T-helper 1 cell (primary cell): Measurements from ENCODE around the gene HIRA.
"Not testable (repeated sequence)": the region's sequence is repeated elsewhere in the genome, so short reads cannot be mapped to it uniquely, and the experiment has no call there.

Source experiments
- DNase-seq, 5 donors: peaks; one replicate each; pipeline ENCODE4 v3.0.0-alpha.2; 2012 to 2020

Gene HIRA

DNA sequence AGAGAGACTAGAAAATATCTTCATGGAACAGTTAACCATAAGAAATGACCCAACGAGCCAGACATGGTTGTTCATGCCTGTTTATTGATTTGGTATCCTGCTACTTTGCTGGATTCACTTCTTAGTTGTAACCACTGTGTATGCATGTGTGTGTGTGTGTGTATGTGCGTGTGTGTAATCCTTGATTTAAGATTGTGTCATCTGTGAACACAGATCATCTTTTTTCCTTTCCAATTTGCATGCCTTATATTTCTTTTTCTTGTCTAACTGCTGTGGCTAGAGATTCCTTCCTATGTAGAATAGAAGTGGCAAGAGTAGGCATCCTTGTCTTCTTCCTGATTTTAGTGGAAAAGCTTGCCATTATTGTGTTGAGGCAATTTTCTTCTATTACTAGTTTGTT is 123.7 kb downstream of the HIRA start:
- no peak for DNase-seq

DNA sequence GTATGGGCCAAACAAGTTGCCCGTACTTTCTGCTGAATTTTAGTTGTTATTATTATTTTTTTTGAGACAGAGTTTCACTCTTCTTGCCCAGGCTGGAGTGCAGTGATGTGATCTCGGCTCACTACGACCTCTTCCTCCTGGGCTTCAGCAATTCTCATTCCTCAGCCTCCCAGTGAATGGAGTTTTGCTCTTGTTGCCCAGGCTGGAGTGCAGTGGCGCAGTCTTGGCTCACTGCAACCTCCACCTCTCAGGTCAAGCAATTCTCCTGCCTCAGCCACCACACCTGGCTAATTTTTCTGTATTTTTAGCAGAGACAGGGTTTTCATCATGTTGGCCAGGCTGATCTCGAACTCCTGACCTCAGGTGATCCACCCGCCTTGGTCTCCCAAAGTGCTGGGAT is 125.0 kb downstream of the HIRA start:
- not testable (repeated sequence) for DNase-seq

DNA sequence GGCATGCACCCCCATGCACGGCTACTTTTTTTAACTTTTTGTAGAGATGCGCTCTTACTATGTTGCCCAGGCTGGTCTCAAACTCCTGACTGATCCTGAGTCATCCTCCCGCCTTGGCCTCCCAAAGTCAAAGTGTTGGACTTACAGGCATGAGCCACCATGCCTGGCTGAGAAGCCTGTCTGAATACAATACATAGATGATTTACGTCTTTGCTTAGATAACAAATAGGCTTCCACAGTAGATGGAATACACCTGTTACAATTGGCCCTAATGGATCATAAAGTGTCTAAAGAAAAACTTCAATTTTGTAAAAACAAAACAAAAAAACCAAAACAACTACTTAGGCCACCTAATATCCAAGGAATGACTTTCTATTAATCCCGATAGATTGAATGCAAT is 127.0 kb downstream of the HIRA start:
- DNase-seq, result no peak

DNA sequence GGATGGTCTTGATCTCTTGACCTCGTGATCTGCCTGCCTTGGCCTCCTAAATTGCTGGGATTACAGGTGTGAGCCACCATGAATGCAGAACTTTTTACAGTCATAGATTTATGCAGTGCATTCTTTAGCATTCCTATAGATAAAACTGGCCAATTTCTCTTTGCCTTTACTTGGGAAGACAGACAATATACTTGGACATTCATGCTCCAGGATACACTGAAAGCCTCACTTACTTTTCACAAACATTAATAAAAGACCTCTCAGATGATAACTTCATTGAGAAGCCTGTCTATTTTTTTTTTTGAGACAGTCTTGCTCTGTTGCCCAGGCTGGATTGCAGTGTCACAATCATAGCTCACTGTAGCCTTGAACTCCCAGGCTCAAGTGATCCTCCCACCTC is 127.7 kb downstream of the HIRA start:
- no peak for DNase-seq

DNA sequence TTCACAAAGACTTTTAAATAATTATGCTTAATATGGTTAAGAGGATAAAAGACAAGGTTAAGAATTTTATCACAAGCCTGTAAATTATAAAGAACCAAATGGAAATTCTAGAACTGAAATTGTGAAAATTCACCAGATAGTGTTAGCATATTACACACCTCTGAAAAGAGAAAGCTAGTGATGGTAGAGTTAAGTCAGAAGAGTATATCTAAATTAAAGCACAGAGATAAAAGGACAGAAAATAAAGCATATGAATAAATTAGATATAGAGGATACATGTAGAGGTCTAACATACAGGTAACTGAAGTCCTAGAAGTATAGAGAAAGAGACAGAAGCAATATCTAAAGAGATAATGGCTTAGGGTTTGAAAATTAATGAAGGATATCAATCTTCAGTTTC is 135.8 kb downstream of the HIRA start:
- DNase-seq, result no peak

DNA sequence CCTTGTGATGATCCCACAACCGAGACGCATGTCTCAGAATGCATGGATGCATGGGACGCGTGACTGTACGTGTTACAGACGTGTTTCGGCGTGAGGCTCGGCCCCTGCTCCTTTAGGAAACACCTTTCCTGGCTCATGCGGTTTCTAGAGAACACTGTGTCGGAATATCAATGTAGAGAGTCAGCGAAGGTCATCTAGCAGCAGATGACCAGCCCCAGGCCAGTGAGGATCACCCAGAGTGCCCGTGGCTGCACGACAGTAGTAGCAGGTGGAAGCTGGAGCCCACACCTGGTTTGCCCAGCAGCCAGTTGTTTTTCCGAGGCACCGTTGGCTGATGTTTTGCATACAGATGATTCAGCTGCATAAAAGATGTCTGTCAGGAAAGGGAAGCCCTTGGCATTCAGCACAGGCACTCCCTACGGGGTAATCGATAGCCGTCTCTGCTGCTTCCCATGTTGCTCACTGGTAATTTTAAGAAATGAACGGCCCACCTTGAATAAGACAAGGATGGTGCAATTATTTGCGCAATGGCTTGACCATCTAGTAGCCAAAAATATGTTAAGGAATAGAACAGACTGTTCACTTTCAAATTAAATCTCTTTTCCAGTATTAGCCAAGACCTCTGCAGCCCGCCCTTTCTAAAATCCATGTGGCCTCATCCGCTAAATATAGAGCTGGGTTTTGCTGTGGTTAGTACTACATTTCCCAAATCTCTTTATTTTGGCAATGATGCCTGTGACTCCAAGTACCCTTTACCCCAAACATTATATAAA is 138.9 kb downstream of the HIRA start:
- no peak for DNase-seq

DNA sequence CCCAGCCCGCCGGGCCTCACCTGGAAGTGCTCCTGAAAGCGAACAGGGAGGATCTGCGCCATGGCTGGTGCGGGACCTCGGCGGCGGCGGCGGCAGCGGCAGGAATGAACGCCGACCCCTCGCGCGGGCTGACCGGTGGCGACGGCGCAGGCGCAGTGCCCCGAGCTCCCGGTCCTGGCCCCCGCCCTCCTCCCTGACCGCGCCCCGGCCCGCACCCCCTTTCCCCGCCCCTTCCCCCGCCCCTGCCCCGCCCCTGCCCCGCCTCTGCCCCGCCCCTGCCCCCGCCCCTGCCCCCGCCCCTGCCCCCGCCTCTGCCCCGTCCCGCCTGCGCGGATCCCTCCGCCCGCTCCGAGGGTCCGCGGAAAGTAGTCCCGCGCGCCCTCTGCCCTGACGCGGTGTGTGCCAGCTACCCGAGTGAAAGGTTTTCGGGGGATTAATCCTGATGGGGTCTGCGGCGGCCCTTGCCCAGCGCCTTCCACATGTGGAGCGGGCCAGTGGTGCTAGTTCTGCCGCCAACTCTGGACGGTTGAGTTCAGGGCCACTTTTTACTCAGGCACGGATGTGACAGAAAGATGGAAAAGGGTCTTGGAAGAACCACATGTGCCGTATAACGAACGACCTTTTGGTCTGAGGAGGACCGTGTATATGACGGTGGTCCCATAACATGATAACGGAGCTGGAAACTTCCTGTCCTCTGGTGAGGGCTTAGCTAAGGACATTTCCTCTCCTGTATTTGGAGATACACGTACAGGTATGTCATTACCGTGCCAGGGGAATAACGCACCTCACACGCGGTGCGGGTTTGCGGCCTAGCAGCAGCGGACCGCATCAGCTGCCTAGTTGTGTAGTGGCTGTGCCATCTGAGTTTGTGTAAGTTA is 139.7 kb downstream of the HIRA start, which contains the start of gene CLTCL1:
TSS of gene CLTCL1 (minus strand) at position 140 of the 878 bp plus-strand sequence. CDS start at position 62, 78 bp downstream.
- peak; percentile 54 to 76 (median 62) for DNase-seq

DNA sequence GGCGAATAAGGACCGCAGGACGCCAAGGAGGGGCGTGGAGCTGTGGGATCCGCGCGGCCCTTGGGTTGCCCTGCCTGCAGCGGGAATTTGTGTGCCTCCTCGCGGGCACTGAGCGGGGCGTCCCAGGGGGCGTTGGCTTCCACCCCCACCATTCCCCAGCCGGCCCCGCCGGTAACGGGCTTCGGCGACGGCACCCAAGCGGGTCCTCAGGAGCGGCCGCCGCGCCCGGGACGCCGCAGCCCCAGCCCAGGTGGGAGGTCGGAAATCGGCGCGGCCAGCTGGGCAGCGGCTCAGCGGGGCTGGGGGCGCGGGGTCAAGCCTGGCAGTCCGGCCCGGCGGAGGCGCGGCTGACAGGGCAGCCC is 140.3 kb downstream of the HIRA start:
- DNase-seq, result peak; percentile 4 to 29 (median 17)

DNA sequence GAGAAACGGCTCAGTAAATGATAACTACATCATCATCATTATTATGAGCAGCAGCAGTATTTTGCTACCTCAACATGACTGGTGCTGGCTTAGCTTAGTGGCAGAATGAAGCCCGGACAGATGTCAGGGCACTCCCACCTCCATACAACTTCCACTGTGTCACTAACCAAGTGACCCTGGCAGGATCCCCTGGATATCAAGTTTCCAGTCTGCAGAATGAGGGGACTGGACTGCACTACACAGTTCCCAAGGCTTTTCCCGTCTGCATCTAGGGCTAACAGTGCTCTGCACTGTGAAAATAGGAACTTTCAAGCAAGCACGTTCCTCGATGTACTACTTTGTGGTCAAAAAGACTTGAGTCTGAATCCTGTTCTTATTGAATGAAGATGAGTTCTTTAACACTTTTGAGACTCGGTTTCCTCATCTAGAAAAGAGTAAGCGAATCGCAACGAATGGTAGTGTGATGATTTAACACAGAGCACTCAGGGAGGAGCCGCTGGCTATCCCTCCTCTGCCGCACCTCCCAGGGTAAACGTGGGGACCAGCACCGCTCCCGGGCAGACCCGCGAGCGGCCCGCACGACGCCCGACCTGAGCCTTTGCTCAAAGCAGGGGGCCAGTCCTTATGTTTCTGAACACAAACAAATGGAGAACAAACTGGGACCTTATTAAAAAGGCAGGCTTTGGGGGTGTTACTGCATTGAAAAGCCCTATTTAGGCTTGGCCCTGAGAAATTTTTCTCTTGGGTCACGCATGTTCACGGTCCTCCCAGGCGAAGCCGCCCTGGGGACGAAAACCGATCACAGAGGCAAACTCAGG is 140.9 kb downstream of the HIRA start:
- DNase-seq, result no peak

DNA sequence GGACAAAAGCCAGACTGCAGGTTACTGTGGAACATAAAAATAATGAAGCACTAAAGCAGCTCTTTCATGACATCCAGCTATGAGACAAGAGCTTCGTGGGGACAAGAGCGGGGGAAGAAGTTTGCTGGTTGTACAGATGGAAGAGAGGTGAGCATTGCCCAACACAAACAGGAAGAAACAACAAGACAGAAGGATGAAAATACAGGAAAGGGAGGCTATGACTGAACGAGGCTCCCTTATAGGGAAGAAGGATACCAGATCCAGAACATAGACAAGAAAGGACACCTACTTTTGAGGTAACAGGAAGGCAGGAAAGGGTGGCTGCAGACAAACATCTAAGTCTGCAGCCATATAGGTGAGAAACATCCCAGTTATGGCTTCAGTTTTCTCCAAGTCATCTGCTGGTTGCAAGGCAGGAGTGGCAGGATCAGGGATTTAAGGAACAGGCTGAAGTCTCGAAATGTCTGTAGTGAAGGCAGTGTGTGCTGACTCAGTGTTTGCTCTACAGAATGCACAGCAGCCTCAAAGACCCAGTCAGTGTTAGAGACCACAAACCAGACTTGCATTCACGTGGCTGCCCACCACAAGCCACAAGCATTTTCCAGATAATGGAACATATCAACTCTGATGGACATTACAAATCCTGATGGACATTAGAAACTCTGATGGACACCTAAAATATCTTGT is 141.9 kb downstream of the HIRA start:
- no peak for DNase-seq

DNA sequence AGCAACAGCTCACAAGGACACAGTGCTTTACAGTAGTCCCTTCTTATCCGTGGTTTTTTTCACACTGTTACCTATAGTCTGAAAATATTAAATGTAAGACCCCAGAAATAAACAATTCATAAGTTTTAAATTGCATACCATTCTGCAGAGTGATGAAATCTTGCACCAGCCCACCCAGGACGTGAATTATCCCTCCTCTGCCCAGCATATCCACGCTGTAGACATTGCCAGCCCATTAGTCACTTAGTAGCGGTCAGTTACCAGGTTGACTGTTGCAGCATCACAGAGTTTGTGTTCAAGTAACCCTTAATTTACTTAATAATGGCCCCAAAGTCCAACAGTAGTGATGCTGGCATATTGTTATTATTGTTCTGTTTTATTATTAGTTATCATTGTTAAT is 143.6 kb downstream of the HIRA start:
- DNase-seq, result no peak

DNA sequence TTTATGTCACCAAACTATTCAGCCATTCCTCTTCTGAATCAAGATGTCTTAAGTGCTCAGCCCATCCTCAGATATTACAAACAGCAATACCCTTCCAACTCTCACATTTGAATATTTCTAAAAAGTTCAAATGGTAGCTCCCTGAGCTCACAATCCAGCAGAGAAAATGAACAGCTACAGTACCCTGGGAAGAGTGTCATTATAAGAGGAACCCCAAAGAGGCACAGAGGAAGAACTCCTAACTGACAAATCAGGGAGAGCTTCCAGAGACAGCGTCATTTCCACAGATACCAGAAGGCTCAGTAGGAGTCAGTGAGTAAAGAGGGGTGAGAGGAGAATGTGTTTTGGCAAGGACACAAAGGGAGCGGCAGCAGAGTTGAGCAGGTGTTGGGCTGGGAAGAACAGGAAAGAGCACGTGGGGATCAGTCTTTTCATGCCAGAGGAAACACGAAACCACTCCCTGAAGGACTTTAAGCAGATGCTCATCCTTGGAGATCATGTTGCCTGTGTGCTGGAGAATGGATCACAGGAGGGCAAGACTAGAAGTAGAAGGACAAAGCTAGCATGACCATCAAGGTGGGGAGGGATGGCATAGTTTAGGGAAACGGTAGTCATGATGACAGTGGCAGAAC is 144.3 kb downstream of the HIRA start:
- no peak for DNase-seq

DNA sequence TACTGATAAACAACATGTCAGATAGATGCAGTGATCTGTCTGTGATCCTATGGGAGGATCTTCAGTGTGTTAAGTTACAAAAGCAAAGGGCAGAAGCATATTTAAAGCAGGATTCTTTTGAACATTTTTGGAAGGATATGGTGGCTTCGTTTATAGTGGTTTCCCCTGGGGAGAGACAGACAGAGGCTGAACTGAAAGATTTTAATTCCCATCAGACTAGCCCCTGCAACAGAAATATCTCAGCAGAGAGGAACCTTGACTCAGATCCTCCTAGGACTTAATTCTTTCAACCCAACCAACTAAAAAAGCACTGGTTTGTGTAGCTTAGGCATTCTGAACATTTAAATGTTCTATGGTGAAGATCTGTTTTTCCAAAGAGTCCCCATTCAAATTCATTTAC is 145.7 kb downstream of the HIRA start:
- no peak for DNase-seq
